Heart left ventricle (tissue), 13 donors: ENCODE data around the gene OPN4.

Source experiments
- POLR2A ChIP-seq, 2 donors: fragments of 450-650 bp; IDR thresholded peaks; one replicate each; pipeline ENCODE4 v1.6.1; 2017; ENCODE audit warnings: antibody characterized with exemption in 2 of 2, mild to moderate bottlenecking in 2 of 2, moderate library complexity in 2 of 2
- TF ChIP-seq, protein P1 (sequence below), 12 donors: fragments of 200-600 bp; sonication (generic) in 4 of 12; IDR thresholded peaks; one replicate each; pipeline versions ENCODE4 v1.5.0 to v1.8.0; 2018 to 2022; ENCODE audit warnings: antibody characterized with exemption in 12 of 12, mild to moderate bottlenecking in 5 of 12
- donor health status: ischemic (EF 13 %, LVEDD 7.1; RV severe dilation, severe dysfunction).
- donor health status: DM: no; HTN: yes; CAD: no.
- donor health status: DM: no; HTN: no; CAD: no.
- donor health status: ischemic (EF 25% LVEDD 6.9; RV normal size, moderate dysfunction).
- donor health status: ischemic (EF 25% LVEDD 5.7; RV mildly dilated, moderate dysfunction).
- donor health status: ischemic (EF 35%, LVEDD 5.7; RV mildly dilated, moderate dysfunction).
- donor health status: nonischemic (EF 11% LVEDD 7.7; RV severe dilation, severe dysfunction).
- donor health status: DM: yes; HTN: yes; CAD: no.
- donor health status: PGD.
- donor health status: ischemic (EF 29% LVEDD 5.4; RV normal size, mild dysfunction).
- donor health status: nonischemic (EF 23%, LVEDD 6.1; RV moderate dilation, normal function).

DNA sequence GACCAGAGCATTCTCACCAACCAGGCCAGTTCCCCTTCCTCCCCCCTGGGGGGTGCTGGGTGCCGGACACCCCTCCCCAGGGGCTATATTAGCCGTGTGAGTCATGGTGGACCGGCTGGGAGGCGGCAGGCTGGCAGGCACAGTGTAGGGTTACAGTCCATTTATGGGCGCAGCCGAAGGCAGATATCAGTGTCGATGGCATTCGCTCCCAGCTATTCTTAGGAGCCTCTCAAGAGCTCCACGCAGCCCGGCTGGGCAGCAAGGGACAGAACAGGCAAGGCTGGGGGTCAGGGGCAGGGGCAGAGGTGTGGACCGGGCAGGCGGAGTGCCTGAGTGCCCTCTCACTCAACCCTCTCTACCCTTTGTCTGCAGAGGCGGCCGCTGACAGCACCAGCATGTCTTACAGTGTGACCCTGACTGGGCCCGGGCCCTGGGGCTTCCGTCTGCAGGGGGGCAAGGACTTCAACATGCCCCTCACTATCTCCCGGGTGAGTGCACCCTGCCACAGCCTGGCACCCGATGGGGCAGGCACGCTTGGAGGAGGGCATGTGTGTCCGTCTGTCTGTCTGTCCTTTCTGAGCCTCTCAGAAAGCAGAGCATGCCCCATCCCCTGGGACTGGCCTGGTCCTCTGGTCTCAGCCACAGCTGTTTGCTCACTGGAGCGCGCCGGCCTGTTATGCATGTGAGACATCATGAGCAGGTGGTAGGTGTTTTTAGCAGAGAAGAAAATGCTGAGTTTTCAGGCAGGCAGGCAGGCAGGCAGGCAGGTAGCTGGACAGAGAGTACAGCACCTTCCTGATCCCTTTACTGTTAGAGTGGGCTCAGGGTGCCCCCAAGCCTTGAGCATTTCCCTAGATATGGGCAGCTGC, 14.2 kb downstream of the OPN4 start, which contains the start of gene LDB3:
- TF ChIP-seq, protein P1, sequence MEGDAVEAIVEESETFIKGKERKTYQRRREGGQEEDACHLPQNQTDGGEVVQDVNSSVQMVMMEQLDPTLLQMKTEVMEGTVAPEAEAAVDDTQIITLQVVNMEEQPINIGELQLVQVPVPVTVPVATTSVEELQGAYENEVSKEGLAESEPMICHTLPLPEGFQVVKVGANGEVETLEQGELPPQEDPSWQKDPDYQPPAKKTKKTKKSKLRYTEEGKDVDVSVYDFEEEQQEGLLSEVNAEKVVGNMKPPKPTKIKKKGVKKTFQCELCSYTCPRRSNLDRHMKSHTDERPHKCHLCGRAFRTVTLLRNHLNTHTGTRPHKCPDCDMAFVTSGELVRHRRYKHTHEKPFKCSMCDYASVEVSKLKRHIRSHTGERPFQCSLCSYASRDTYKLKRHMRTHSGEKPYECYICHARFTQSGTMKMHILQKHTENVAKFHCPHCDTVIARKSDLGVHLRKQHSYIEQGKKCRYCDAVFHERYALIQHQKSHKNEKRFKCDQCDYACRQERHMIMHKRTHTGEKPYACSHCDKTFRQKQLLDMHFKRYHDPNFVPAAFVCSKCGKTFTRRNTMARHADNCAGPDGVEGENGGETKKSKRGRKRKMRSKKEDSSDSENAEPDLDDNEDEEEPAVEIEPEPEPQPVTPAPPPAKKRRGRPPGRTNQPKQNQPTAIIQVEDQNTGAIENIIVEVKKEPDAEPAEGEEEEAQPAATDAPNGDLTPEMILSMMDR (IDR thresholded peaks at IDR 0.05): no peak
- TF ChIP-seq POLR2A (IDR thresholded peaks at IDR 0.05): peak; percentile 62 to 96
